HepG2 (cell line): ENCODE data around the gene VWA5B1. TPM values are rescaled to one million over a fixed set of nuclear protein-coding genes. Genes with fewer than 3 reads are reported as not detected.

Experiments used
- ATAC-seq: fragments of 200-7000 bp; cut with Tn5 transposase; 3 replicates; pipeline ENCODE4 v1.9.1; 2020; ENCODE audit warnings: mild to moderate bottlenecking, moderate library complexity
- BruUV-seq: library from RNA; stranded (reverse); fragments of 400-500 nt; replicated peaks from 2 replicates; lab custom pipeline; 2021; lab: Mats Ljungman, UMichigan
- CTCF ChIA-PET: fragments of 300-600 bp; formaldehyde crosslinking; extraction: SDS; loops from one replicate; lab custom pipeline; 2021; ENCODE audit warnings: low total read pairs, inconsistent platforms, low intra/inter-chr PET ratio; lab: Yijun Ruan, JAX
- POLR2A ChIA-PET: fragments of 350-600 bp; sonication (Branson Sonifier 250); formaldehyde crosslinking; loops from one replicate; lab custom pipeline; 2020; ENCODE audit warnings: antibody characterized with exemption, inconsistent platforms; lab: Yijun Ruan, JAX
- DNase-seq: peaks from one replicate; pipeline ENCODE4 v3.0.0-alpha.2; 2015; ENCODE audit warnings: low spot score
- FAIRE-seq: peaks from 3 replicates; lab custom pipeline; 2011; peaks lifted over from hg19 to GRCh38; lab: Jason Lieb, UNC
- H2AFZ ChIP-seq: one replicate; pipeline ENCODE4 v1.6.1; 2011; ENCODE audit warnings: low read length, inconsistent platforms
- H3K27ac ChIP-seq: fragments of 300-600 bp; 3 replicates; pipeline ENCODE4 v1.8.0; 2011; ENCODE audit warnings: mixed run types, mild to moderate bottlenecking, mixed read lengths, low read length, inconsistent platforms; ENCODE audit not compliant: insufficient read depth; ENCODE audit errors: extremely low read length
- H3K27me3 ChIP-seq, 2 experiments: fragments of 200-600 bp in 1 of 2; 2 replicates in 1 of 2; 3 replicates in 1 of 2; pipeline versions ENCODE4 v1.6.0 to v1.8.0; 2011; ENCODE audit warnings: low read length in 2 of 2, mild to moderate bottlenecking in 2 of 2, moderate library complexity in 2 of 2, inconsistent platforms in 1 of 2; ENCODE audit not compliant: insufficient read depth in 2 of 2, control insufficient read depth in 1 of 2
- H3K36me3 ChIP-seq, 2 experiments: fragments of 200-600 bp in 1 of 2; replicated peaks in 1 of 2; 2 replicates in 1 of 2; 3 replicates in 1 of 2; pipeline versions ENCODE4 v1.5.1 to v1.8.0; 2011; ENCODE audit warnings: low read length in 2 of 2, inconsistent platforms in 1 of 2; ENCODE audit not compliant: insufficient read depth in 2 of 2, control insufficient read depth in 1 of 2
- H3K4me1 ChIP-seq: 2 replicates; pipeline ENCODE4 v1.5.1; 2012; ENCODE audit warnings: low read length, inconsistent platforms; ENCODE audit not compliant: insufficient read depth
- H3K4me2 ChIP-seq: 2 replicates; pipeline ENCODE4 v1.6.0; 2011; ENCODE audit warnings: low read depth, low read length, inconsistent platforms
- H3K4me3 ChIP-seq, 3 experiments: fragments of 200-600 bp in 1 of 3; sonication (generic), shearing (Covaris generic) in 1 of 3; replicated peaks in 1 of 3; 2 replicates each; pipeline ENCODE4 v1.5.1; 2011 to 2016; ENCODE audit warnings: low read length in 3 of 3, inconsistent platforms in 2 of 3, low read depth in 2 of 3, mild to moderate bottlenecking in 2 of 3, control low read depth in 1 of 3, mixed read lengths in 1 of 3; ENCODE audit not compliant: insufficient read depth in 1 of 3
- H3K79me2 ChIP-seq: one replicate; pipeline ENCODE4 v1.6.1; 2011; ENCODE audit warnings: low read length, inconsistent platforms; ENCODE audit not compliant: insufficient read depth
- H3K9ac ChIP-seq: 2 replicates; pipeline ENCODE4 v1.6.0; 2011; ENCODE audit warnings: mild to moderate bottlenecking, low read depth, low read length, inconsistent platforms; ENCODE audit not compliant: insufficient read depth
- H3K9me3 ChIP-seq: 2 replicates; pipeline ENCODE4 v1.5.1; 2012; ENCODE audit warnings: mild to moderate bottlenecking, low read length
- H4K20me1 ChIP-seq: 2 replicates; pipeline ENCODE4 v1.6.0; 2011; ENCODE audit warnings: inconsistent platforms, mild to moderate bottlenecking, low read length, moderate library complexity; ENCODE audit not compliant: insufficient read depth
- BORCS8-MEF2B ChIP-seq: sonication (generic); formaldehyde crosslinking; IDR thresholded peaks from 2 replicates; pipeline ENCODE4 v1.8.0; 2022; ENCODE audit warnings: mild to moderate bottlenecking, missing genetic modification reagents
- HIVEP1 ChIP-seq: sonication (generic); formaldehyde crosslinking; IDR thresholded peaks from 2 replicates; pipeline ENCODE4 v1.4.0; 2020; ENCODE audit warnings: mild to moderate bottlenecking, missing genetic modification reagents
- JUN ChIP-seq: sonication (generic); formaldehyde crosslinking; IDR thresholded peaks from 2 replicates; pipeline ENCODE4 v1.4.0; 2020; ENCODE audit warnings: mild to moderate bottlenecking, missing genetic modification reagents
- MAFK ChIP-seq, 2 experiments: IDR thresholded peaks in 1 of 2; conservative IDR thresholded peaks in 1 of 2; 2 replicates each; pipeline ENCODE4 v1.6.1; 2011; ENCODE audit warnings: improper control_type of control experiment in 2 of 2, low read length in 2 of 2
- PHF20 ChIP-seq: sonication (generic); formaldehyde crosslinking; IDR thresholded peaks from 2 replicates; pipeline ENCODE4 v1.5.0; 2020; ENCODE audit warnings: mild to moderate bottlenecking, missing genetic modification reagents
- SATB2 ChIP-seq: sonication (generic); formaldehyde crosslinking; IDR thresholded peaks from 2 replicates; pipeline ENCODE4 v1.5.0; 2020; ENCODE audit warnings: missing genetic modification reagents
- ZIK1 ChIP-seq: sonication (generic); formaldehyde crosslinking; IDR thresholded peaks from 2 replicates; pipeline ENCODE4 v1.5.0; 2020; ENCODE audit warnings: mild to moderate bottlenecking, low read depth, missing genetic modification reagents, borderline replicate concordance
- ZNF121 ChIP-seq: sonication (generic); formaldehyde crosslinking; IDR thresholded peaks from 2 replicates; pipeline ENCODE4 v1.5.0; 2020; ENCODE audit warnings: mild to moderate bottlenecking, missing genetic modification reagents
- ZXDC ChIP-seq: sonication (generic); formaldehyde crosslinking; IDR thresholded peaks from 2 replicates; pipeline ENCODE4 v1.5.0; 2020; ENCODE audit warnings: mild to moderate bottlenecking, missing genetic modification reagents
- WGBS: methylation state at CpG from one replicate; pipeline ENCODE4 v1.1.6; 2017; ENCODE audit warnings: low lambda C conversion rate; 5-methylcytosine and 5-hydroxymethylcytosine counted together
- in situ Hi-C: cut with HindIII; loops from 2 replicates; pipeline ENCODE4 v1.10.0; 2017; ENCODE audit warnings: low pct_unique_long_range_greater_than_20kb; ENCODE audit not compliant: extremely low pct_ligation_motif_present
- intact Hi-C: fragments of 100-400 bp; cut with micrococcal nuclease; formaldehyde crosslinking; loops from one replicate; pipeline ENCODE4 v1.10.0; 2022; ENCODE audit not compliant: unreplicated experiment
- polyA plus RNA-seq, 8 experiments: library from polyadenylated mRNA; depleted of rRNA in 3 of 8; stranded (reverse) in 7 of 8; unstranded in 1 of 8; fragments of >200 nt; fragmentation: Illumina TruSeq in 4 of 8; extraction: Trizol in 4 of 8; gene quantifications; 2 replicates each; pipeline versions ENCODE4 v1.2.1 to v1.2.3, GENCODE V29; 2011 to 2016; ENCODE audit warnings: low read depth in 4 of 8, missing spikeins in 1 of 8, mixed read lengths in 1 of 8; ENCODE audit not compliant: insufficient read depth in 1 of 8
- total RNA-seq, 5 experiments: library from RNA; depleted of rRNA; stranded (reverse); fragments of >200 nt; fragmentation: Illumina TruSeq; extraction: Trizol; gene quantifications; 2 replicates each; pipeline ENCODE4 v1.2.3, GENCODE V29; 2016; ENCODE audit warnings: low read depth in 1 of 5

Gene VWA5B1
- total and polyA plus RNA-seq, 2 of the 13 experiments (the other 11 are each of a cell fraction or from before 2014, with no cell fraction given): not detected

- no peak for TF ChIP-seq JUN
- TF ChIP-seq ZNF121 (CRISPR knock-in tag): no peak
- TF ChIP-seq MAFK (conservative IDR thresholded peaks at IDR 0.05 in 1 of 2, IDR thresholded peaks at IDR 0.05 in 1 of 2; ENCODE audit: low read length in 2 of 2): no peak
- no peak for TF ChIP-seq ZXDC (CRISPR knock-in tag)
- TF ChIP-seq, all 625 proteins: peak for 0
Measured at GRCh38 chr1:20381961-20382360, 91.3 kb downstream of the VWA5B1 start (continued).

GRCh38 chr1:20382711-20383110 lies 92.0 kb downstream of the VWA5B1 start:
- peaks cover 0 to 28% of the 10 kb centered on the region in 2 experiments; a peak in 2 of 5 replicates for H3K27me3 ChIP-seq
- FAIRE-seq (no peak), ATAC-seq (no peak), DNase-seq (no peak)
- no TSS peak for BruUV-seq
- no peaks in the 10 kb centered on the region for H3K4me1 ChIP-seq
- ChIA-PET POLR2A (no interaction called here), CTCF (no interaction called here)
- H3K4me2 ChIP-seq: no peak overlapping the region
- intact Hi-C loops: no loop called here
- in situ Hi-C loops: no loop called here
- no peaks in the 10 kb centered on the region for H3K79me2 ChIP-seq
- H3K9ac ChIP-seq: no peak overlapping the region
- TF ChIP-seq BORCS8-MEF2B (CRISPR knock-in tag) (no peak), HIVEP1 (CRISPR knock-in tag) (no peak), SATB2 (CRISPR knock-in tag) (no peak), ZIK1 (CRISPR knock-in tag) (no peak), PHF20 (CRISPR knock-in tag) (no peak)
- no peaks in the 10 kb centered on the region for H3K36me3 ChIP-seq
- 52% methylated on average over 8 of the region's 8 CpGs for WGBS
- H3K9me3 ChIP-seq: no peaks in the 10 kb centered on the region
- H3K4me3 ChIP-seq: no peak overlapping the region
- no peaks in the 10 kb centered on the region for H4K20me1 ChIP-seq
- no peak overlapping the region for H3K27ac ChIP-seq
- H2AFZ ChIP-seq: no peak overlapping the region
